GM23338 (cell line): Measurements from ENCODE around the gene MCTP1. TPM values are rescaled to one million over a fixed set of nuclear protein-coding genes. Genes with fewer than 3 reads are reported as not detected.

Source experiments
- ATAC-seq: fragments of 200-7000 bp; cut with Tn5 transposase; 3 replicates; pipeline ENCODE4 v1.9.1; 2020
- DNase-seq: peaks from one replicate; pipeline ENCODE4 v3.0.0-alpha.2; 2015; ENCODE audit warnings: low spot score
- H2AFZ ChIP-seq: fragments of 200-600 bp; sonication (generic); 2 replicates; pipeline ENCODE4 v1.8.0; 2016; ENCODE audit warnings: antibody characterized with exemption, mild to moderate bottlenecking, moderate library complexity
- H3F3A ChIP-seq: fragments of 200-600 bp; sonication (generic); replicated peaks from 2 replicates; pipeline ENCODE4 v1.8.0; 2017; ENCODE audit warnings: antibody characterized with exemption, mixed run types, low read depth
- H3K27ac ChIP-seq: fragments of 200-600 bp; sonication (generic); 2 replicates; pipeline ENCODE4 v1.6.1; 2016; ENCODE audit warnings: low read depth
- H3K27me3 ChIP-seq: fragments of 200-600 bp; sonication (generic); 2 replicates; pipeline ENCODE4 v1.8.0; 2016; ENCODE audit warnings: mild to moderate bottlenecking, mixed run types, moderate library complexity; ENCODE audit not compliant: insufficient read depth
- H3K36me3 ChIP-seq: fragments of 200-600 bp; sonication (generic); 2 replicates; pipeline ENCODE4 v1.8.0; 2016; ENCODE audit warnings: mild to moderate bottlenecking; ENCODE audit not compliant: insufficient read depth
- H3K4me1 ChIP-seq: fragments of 200-600 bp; sonication (generic); 2 replicates; pipeline ENCODE4 v1.8.0; 2016; ENCODE audit warnings: mild to moderate bottlenecking, moderate library complexity; ENCODE audit not compliant: insufficient read depth
- H3K4me2 ChIP-seq: fragments of 200-600 bp; sonication (generic); 2 replicates; pipeline ENCODE4 v1.7.1; 2017; ENCODE audit warnings: mixed run types
- H3K4me3 ChIP-seq: fragments of 200-600 bp; sonication (generic); 2 replicates; pipeline ENCODE4 v1.6.1; 2016; ENCODE audit warnings: mixed run types
- H3K79me2 ChIP-seq: fragments of 200-600 bp; sonication (generic); replicated peaks from 2 replicates; pipeline ENCODE4 v1.8.0; 2017; ENCODE audit warnings: mild to moderate bottlenecking; ENCODE audit not compliant: insufficient read depth
- H3K9me2 ChIP-seq: fragments of 200-600 bp; sonication (generic); 2 replicates; pipeline ENCODE4 v1.8.0; 2017; ENCODE audit not compliant: insufficient read depth
- H4K20me1 ChIP-seq: fragments of 200-600 bp; sonication (generic); replicated peaks from 2 replicates; pipeline ENCODE4 v1.8.0; 2017; ENCODE audit warnings: mild to moderate bottlenecking; ENCODE audit not compliant: insufficient read depth
- H3K27ac Mint-ChIP-seq: 2 replicates; pipeline ENCODE4 v1.8.0; 2020; ENCODE audit warnings: inconsistent platforms, mild to moderate bottlenecking, moderate library complexity, mixed read lengths
- H3K27me3 Mint-ChIP-seq: 3 replicates; pipeline ENCODE4 v1.8.0; 2022; ENCODE audit warnings: low read depth, mild to moderate bottlenecking, moderate library complexity, mixed read lengths, inconsistent platforms; ENCODE audit not compliant: insufficient read depth, poor library complexity
- H3K36me3 Mint-ChIP-seq: 3 replicates; pipeline ENCODE4 v1.8.0; 2021; ENCODE audit warnings: low read depth, mild to moderate bottlenecking, inconsistent platforms, moderate library complexity, mixed read lengths
- H3K4me1 Mint-ChIP-seq: 3 replicates; pipeline ENCODE4 v1.8.0; 2020; ENCODE audit warnings: mild to moderate bottlenecking, inconsistent platforms, mixed read lengths
- H3K4me3 Mint-ChIP-seq: 3 replicates; pipeline ENCODE4 v1.8.0; 2021; ENCODE audit warnings: moderate library complexity, mild to moderate bottlenecking, inconsistent platforms, mixed read lengths
- H3K9me3 Mint-ChIP-seq: 3 replicates; pipeline ENCODE4 v1.8.0; 2020; ENCODE audit warnings: moderate library complexity, mild to moderate bottlenecking, inconsistent platforms, mixed read lengths
- CREB1 ChIP-seq: fragments of 250-450 bp; sonication (Bioruptor Pico); IDR thresholded peaks from 2 replicates; pipeline ENCODE4 v1.5.0; 2020; ENCODE audit warnings: low read depth, mild to moderate bottlenecking, moderate library complexity
- EZH2 ChIP-seq: fragments of 200-600 bp; sonication (generic); IDR thresholded peaks from one replicate; pipeline ENCODE4 v1.8.0; 2017; ENCODE audit warnings: antibody characterized with exemption, mild to moderate bottlenecking, low read depth; ENCODE audit not compliant: unreplicated experiment
- EZH2phosphoT487 ChIP-seq: fragments of 200-600 bp; sonication (generic); IDR thresholded peaks from one replicate; pipeline ENCODE4 v1.8.1; 2018; ENCODE audit warnings: antibody characterized with exemption; ENCODE audit not compliant: unreplicated experiment
- JUNB ChIP-seq: IDR thresholded peaks from one replicate; pipeline ENCODE4 v1.6.1; 2016; ENCODE audit warnings: antibody characterized with exemption; ENCODE audit not compliant: unreplicated experiment
- NANOG ChIP-seq: IDR thresholded peaks from 2 replicates; pipeline ENCODE4 v1.6.1; 2016; ENCODE audit warnings: antibody characterized with exemption, borderline replicate concordance
- POLR2AphosphoS5 ChIP-seq: IDR thresholded peaks from 2 replicates; pipeline ENCODE4 v1.6.1; 2016; ENCODE audit warnings: antibody characterized with exemption, low read depth
- STAT1 ChIP-seq: IDR thresholded peaks from one replicate; pipeline ENCODE4 v1.6.1; 2016; ENCODE audit warnings: antibody characterized with exemption; ENCODE audit not compliant: unreplicated experiment
- ZNF114 ChIP-seq: fragments of 250-450 bp; sonication (Bioruptor Pico); IDR thresholded peaks from 2 replicates; pipeline ENCODE4 v1.5.0; 2020; ENCODE audit warnings: mild to moderate bottlenecking, moderate library complexity
- ZNF331 ChIP-seq: fragments of 250-450 bp; sonication (Bioruptor Pico); IDR thresholded peaks from 2 replicates; pipeline ENCODE4 v1.5.0; 2020; ENCODE audit warnings: low read depth, mild to moderate bottlenecking, moderate library complexity
- polyA plus RNA-seq: library from polyadenylated mRNA; unstranded; fragments of >200 nt; fragmentation: Nextera tagmentation; extraction: Ambion mirVana; gene quantifications from 2 replicates; pipeline ENCODE4 v1.2.1, GENCODE V29; 2016
- total RNA-seq: library from RNA; depleted of rRNA; stranded (reverse); fragments of >200 nt; shearing (Covaris generic); gene quantifications from 2 replicates; pipeline ENCODE4 v1.2.3, GENCODE V29; 2014
- TF ChIP-seq, protein P1 (sequence below): IDR thresholded peaks from one replicate; pipeline ENCODE4 v1.6.1; 2018; ENCODE audit warnings: antibody characterized with exemption; ENCODE audit not compliant: unreplicated experiment
- TF ChIP-seq, protein P2 (sequence below): IDR thresholded peaks from 2 replicates; pipeline ENCODE4 v1.6.1; 2016; ENCODE audit warnings: antibody characterized with exemption
- TF ChIP-seq, protein P3 (sequence below): fragments of 250-450 bp; sonication (Bioruptor Pico); IDR thresholded peaks from 2 replicates; pipeline ENCODE4 v1.5.0; 2020; ENCODE audit warnings: mild to moderate bottlenecking, moderate library complexity
- TF ChIP-seq, protein P4 (sequence below), 2 experiments: fragments of 200-600 bp in 1 of 2; sonication (generic) in 1 of 2; conservative IDR thresholded peaks; 2 replicates each; pipeline versions ENCODE4 v1.5.1 to v1.6.1; 2016 to 2017; ENCODE audit warnings: antibody characterized with exemption in 2 of 2, low read depth in 2 of 2, mild to moderate bottlenecking in 2 of 2, moderate library complexity in 1 of 2

MCTP1 gene
- total and polyA plus RNA-seq, 2 experiments from 2014 or later, result 3.7 to 4.2 TPM

DNA sequence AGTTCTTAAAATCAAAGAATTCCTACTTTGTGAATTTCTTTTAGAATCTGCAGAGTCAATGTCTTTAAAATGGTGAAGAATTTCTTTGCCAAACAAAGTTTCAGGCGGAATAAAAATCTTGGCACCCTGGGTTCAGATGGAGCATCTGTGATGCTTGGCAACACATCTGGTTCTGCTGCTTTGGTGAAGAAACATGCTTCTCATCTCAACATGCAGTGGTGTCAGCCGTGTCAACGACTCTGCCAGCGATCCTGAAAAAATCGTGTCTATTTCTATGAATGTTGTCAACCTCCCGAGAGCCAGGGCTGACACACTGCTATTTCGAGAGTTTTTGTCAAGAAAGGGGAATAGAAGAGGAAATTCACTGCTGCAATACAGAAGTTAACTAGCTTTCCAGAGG is 514.9 kb downstream of the MCTP1 start:
- ATAC-seq, result no peak
- Mint-ChIP-seq H3K27me3 (peaks cover 3% of the 10 kb centered on the region), H3K27ac (no peak overlapping the region), H3K4me1 (no peaks in the 10 kb centered on the region), H3K4me3 (no peak overlapping the region), H3K9me3 (peaks cover 4% of the 10 kb centered on the region; the same call in 1 of the 3 replicates), H3K36me3 (peaks cover 3% of the 10 kb centered on the region)
- Histone ChIP-seq H3K36me3 (no peaks in the 10 kb centered on the region), H3K9me2 (no peaks in the 10 kb centered on the region), H3K4me3 (no peak overlapping the region), H3K27ac (no peak overlapping the region), H3K4me1 (no peaks in the 10 kb centered on the region), H3F3A (no peaks in the 10 kb centered on the region), H3K4me2 (no peak overlapping the region), H4K20me1 (no peaks in the 10 kb centered on the region), H2AFZ (no peak overlapping the region), H3K79me2 (no peaks in the 10 kb centered on the region), H3K27me3 (no peaks in the 10 kb centered on the region)
- DNase-seq, result no peak
- TF ChIP-seq POLR2AphosphoS5, result no peak
- TF ChIP-seq, protein P1, sequence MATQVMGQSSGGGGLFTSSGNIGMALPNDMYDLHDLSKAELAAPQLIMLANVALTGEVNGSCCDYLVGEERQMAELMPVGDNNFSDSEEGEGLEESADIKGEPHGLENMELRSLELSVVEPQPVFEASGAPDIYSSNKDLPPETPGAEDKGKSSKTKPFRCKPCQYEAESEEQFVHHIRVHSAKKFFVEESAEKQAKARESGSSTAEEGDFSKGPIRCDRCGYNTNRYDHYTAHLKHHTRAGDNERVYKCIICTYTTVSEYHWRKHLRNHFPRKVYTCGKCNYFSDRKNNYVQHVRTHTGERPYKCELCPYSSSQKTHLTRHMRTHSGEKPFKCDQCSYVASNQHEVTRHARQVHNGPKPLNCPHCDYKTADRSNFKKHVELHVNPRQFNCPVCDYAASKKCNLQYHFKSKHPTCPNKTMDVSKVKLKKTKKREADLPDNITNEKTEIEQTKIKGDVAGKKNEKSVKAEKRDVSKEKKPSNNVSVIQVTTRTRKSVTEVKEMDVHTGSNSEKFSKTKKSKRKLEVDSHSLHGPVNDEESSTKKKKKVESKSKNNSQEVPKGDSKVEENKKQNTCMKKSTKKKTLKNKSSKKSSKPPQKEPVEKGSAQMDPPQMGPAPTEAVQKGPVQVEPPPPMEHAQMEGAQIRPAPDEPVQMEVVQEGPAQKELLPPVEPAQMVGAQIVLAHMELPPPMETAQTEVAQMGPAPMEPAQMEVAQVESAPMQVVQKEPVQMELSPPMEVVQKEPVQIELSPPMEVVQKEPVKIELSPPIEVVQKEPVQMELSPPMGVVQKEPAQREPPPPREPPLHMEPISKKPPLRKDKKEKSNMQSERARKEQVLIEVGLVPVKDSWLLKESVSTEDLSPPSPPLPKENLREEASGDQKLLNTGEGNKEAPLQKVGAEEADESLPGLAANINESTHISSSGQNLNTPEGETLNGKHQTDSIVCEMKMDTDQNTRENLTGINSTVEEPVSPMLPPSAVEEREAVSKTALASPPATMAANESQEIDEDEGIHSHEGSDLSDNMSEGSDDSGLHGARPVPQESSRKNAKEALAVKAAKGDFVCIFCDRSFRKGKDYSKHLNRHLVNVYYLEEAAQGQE, result no peak
- TF ChIP-seq ZNF331 (CRISPR knock-in tag), result no peak
- TF ChIP-seq EZH2phosphoT487, result no peak
- no peak for TF ChIP-seq NANOG
- TF ChIP-seq STAT1, result no peak
- TF ChIP-seq, protein P2, sequence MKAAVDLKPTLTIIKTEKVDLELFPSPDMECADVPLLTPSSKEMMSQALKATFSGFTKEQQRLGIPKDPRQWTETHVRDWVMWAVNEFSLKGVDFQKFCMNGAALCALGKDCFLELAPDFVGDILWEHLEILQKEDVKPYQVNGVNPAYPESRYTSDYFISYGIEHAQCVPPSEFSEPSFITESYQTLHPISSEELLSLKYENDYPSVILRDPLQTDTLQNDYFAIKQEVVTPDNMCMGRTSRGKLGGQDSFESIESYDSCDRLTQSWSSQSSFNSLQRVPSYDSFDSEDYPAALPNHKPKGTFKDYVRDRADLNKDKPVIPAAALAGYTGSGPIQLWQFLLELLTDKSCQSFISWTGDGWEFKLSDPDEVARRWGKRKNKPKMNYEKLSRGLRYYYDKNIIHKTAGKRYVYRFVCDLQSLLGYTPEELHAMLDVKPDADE, result no peak
- TF ChIP-seq, protein P3, sequence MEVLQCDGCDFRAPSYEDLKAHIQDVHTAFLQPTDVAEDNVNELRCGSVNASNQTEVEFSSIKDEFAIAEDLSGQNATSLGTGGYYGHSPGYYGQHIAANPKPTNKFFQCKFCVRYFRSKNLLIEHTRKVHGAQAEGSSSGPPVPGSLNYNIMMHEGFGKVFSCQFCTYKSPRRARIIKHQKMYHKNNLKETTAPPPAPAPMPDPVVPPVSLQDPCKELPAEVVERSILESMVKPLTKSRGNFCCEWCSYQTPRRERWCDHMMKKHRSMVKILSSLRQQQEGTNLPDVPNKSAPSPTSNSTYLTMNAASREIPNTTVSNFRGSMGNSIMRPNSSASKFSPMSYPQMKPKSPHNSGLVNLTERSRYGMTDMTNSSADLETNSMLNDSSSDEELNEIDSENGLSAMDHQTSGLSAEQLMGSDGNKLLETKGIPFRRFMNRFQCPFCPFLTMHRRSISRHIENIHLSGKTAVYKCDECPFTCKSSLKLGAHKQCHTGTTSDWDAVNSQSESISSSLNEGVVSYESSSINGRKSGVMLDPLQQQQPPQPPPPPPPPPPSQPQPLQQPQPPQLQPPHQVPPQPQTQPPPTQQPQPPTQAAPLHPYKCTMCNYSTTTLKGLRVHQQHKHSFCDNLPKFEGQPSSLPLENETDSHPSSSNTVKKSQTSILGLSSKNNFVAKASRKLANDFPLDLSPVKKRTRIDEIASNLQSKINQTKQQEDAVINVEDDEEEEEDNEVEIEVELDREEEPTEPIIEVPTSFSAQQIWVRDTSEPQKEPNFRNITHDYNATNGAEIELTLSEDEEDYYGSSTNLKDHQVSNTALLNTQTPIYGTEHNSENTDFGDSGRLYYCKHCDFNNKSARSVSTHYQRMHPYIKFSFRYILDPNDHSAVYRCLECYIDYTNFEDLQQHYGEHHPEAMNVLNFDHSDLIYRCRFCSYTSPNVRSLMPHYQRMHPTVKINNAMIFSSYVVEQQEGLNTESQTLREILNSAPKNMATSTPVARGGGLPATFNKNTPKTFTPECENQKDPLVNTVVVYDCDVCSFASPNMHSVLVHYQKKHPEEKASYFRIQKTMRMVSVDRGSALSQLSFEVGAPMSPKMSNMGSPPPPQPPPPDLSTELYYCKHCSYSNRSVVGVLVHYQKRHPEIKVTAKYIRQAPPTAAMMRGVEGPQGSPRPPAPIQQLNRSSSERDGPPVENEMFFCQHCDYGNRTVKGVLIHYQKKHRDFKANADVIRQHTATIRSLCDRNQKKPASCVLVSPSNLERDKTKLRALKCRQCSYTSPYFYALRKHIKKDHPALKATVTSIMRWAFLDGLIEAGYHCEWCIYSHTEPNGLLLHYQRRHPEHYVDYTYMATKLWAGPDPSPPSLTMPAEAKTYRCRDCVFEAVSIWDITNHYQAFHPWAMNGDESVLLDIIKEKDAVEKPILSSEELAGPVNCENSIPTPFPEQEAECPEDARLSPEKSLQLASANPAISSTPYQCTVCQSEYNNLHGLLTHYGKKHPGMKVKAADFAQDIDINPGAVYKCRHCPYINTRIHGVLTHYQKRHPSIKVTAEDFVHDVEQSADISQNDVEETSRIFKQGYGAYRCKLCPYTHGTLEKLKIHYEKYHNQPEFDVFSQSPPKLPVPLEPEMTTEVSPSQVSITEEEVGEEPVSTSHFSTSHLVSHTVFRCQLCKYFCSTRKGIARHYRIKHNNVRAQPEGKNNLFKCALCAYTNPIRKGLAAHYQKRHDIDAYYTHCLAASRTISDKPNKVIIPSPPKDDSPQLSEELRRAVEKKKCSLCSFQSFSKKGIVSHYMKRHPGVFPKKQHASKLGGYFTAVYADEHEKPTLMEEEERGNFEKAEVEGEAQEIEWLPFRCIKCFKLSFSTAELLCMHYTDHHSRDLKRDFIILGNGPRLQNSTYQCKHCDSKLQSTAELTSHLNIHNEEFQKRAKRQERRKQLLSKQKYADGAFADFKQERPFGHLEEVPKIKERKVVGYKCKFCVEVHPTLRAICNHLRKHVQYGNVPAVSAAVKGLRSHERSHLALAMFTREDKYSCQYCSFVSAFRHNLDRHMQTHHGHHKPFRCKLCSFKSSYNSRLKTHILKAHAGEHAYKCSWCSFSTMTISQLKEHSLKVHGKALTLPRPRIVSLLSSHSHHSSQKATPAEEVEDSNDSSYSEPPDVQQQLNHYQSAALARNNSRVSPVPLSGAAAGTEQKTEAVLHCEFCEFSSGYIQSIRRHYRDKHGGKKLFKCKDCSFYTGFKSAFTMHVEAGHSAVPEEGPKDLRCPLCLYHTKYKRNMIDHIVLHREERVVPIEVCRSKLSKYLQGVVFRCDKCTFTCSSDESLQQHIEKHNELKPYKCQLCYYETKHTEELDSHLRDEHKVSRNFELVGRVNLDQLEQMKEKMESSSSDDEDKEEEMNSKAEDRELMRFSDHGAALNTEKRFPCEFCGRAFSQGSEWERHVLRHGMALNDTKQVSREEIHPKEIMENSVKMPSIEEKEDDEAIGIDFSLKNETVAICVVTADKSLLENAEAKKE (CRISPR knock-in tag), result no peak
- no peak for TF ChIP-seq EZH2
- TF ChIP-seq JUNB, result no peak
- no peak for TF ChIP-seq ZNF114
- no peak for TF ChIP-seq CREB1 (CRISPR knock-in tag)
- TF ChIP-seq, protein P4, sequence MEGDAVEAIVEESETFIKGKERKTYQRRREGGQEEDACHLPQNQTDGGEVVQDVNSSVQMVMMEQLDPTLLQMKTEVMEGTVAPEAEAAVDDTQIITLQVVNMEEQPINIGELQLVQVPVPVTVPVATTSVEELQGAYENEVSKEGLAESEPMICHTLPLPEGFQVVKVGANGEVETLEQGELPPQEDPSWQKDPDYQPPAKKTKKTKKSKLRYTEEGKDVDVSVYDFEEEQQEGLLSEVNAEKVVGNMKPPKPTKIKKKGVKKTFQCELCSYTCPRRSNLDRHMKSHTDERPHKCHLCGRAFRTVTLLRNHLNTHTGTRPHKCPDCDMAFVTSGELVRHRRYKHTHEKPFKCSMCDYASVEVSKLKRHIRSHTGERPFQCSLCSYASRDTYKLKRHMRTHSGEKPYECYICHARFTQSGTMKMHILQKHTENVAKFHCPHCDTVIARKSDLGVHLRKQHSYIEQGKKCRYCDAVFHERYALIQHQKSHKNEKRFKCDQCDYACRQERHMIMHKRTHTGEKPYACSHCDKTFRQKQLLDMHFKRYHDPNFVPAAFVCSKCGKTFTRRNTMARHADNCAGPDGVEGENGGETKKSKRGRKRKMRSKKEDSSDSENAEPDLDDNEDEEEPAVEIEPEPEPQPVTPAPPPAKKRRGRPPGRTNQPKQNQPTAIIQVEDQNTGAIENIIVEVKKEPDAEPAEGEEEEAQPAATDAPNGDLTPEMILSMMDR (conservative IDR thresholded peaks at IDR 0.05; ENCODE audit: low read depth in 2 of 2), result no peak
